HG03135 (cell line): Measurements from ENCODE around the gene BRWD1.
"Not testable (repeated sequence)": the region's sequence is repeated elsewhere in the genome, so short reads cannot be mapped to it uniquely, and the experiment has no call there.

Source experiments
- ATAC-seq: cut with Tn5 transposase; IDR thresholded peaks from one replicate; pipeline ENCODE4 v1.9.1; 2021; ENCODE audit warnings: mild to moderate bottlenecking, moderate library complexity; ENCODE audit not compliant: unreplicated experiment

Gene BRWD1

GRCh38 chr21:39141502-39141901 is 171.9 kb downstream of the BRWD1 start:
- ATAC-seq: no peak

- ATAC-seq: no peak
Observed at GRCh38 chr21:39137248-39138178, 175.9 kb downstream of the BRWD1 start.

GRCh38 chr21:39136711-39137110 is 176.7 kb downstream of the BRWD1 start:
- no peak for ATAC-seq

GRCh38 chr21:39136138-39136537 is 177.3 kb downstream of the BRWD1 start:
- ATAC-seq: not testable (repeated sequence)

GRCh38 chr21:39134288-39134810 is 179.1 kb downstream of the BRWD1 start:
- ATAC-seq: no peak
